ENCODE results near the gene PKN1.

- TF ChIP-seq CTCF (IDR thresholded peaks at IDR 0.05) (no peak), POLR2A (IDR thresholded peaks at IDR 0.05) (no peak)
Measured at GRCh38 chr19:14402332-14403144, 30.6 kb upstream of the PKN1 start.
